Activated B cell treated with CpG ODN at 0.5 μM for 24 hours (primary cell): Measurements from ENCODE around the gene LZTR1. TPM values are rescaled to one million over a fixed set of nuclear protein-coding genes. Genes with fewer than 3 reads are reported as not detected.

Experiments used
- ATAC-seq: fragments of 200-7000 bp; cut with Tn5 transposase; one replicate; pipeline ENCODE4 v1.10.0; 2021; ENCODE audit warnings: low read depth, mild to moderate bottlenecking, moderate library complexity
- CTCF ChIA-PET: fragments of 350-600 bp; sonication (Branson Sonifier 250); formaldehyde crosslinking; loops from one replicate; lab custom pipeline; 2021; ENCODE audit warnings: antibody characterized with exemption; lab: Charles Lee
- POLR2A ChIA-PET: fragments of 350-600 bp; sonication (Branson Sonifier 250); formaldehyde crosslinking; loops from one replicate; lab custom pipeline; 2021; ENCODE audit warnings: antibody characterized with exemption; lab: Charles Lee
- DNase-seq: peaks from one replicate; pipeline ENCODE4 v3.0.0; 2022
- H3K27ac Mint-ChIP-seq: one replicate; pipeline ENCODE4 v1.8.0; 2020; ENCODE audit warnings: mixed read lengths
- H3K27me3 Mint-ChIP-seq: one replicate; pipeline ENCODE4 v1.8.0; 2021; ENCODE audit warnings: mixed read lengths
- H3K36me3 Mint-ChIP-seq: one replicate; pipeline ENCODE4 v1.8.0; 2021; ENCODE audit warnings: low read depth, mixed read lengths
- H3K4me1 Mint-ChIP-seq: one replicate; pipeline ENCODE4 v1.8.0; 2021; ENCODE audit warnings: mixed read lengths
- H3K4me3 Mint-ChIP-seq: one replicate; pipeline ENCODE4 v1.8.0; 2020; ENCODE audit warnings: mild to moderate bottlenecking, mixed read lengths
- H3K9me3 Mint-ChIP-seq: one replicate; pipeline ENCODE4 v1.8.0; 2020; ENCODE audit warnings: mixed read lengths
- CTCF ChIP-seq: fragments of 200-600 bp; IDR thresholded peaks from one replicate; pipeline ENCODE4 v1.8.0; 2022; ENCODE audit warnings: antibody characterized with exemption, mild to moderate bottlenecking
- intact Hi-C: fragments of 100-400 bp; cut with micrococcal nuclease; formaldehyde crosslinking; loops from one replicate; pipeline ENCODE4 v1.15.1; 2024
- total RNA-seq: library from RNA; stranded (reverse); gene quantifications from 2 replicates; pipeline ENCODE4 v1.2.3, GENCODE V29; 2022

Gene LZTR1
- total RNA-seq, 1 donor from 2014 or later = 89.3 TPM

DNA sequence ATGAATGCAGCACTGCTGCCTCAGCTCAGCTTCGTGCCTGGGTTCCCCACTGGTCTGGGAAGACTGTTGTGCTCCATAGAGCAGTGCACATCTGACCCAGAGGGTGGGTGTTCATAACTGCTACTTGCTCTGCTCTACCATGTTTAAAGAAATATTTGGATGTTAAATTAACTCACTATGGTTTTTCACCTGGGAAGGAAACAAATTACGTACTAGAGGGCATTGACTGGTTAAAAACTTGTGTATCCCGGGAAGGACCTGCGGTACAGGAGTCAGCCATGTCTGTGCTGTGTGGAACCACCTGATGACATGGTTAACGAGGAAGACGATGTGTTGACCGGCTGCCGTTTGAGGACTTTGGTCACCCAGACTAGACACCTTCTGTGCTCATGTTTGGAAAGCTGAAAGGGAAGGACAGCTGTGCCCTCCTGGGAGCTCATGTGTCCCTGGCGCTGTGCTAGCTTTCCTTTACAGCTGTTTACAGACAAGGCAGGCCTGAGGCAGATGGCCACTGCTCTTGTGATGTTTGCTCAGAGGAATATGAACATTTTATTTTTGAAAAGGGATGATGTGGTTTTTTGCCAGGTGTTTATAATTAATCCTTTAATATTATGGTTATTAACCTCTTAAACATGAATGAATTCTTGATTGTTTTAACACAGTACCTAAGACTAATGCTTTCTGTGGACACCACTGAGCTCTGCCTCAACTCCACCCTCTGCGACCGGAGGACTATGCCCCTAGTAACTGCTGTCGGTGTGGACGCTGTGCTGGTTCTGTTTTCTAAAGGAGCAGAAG lies 29.4 kb upstream of the LZTR1 start:
- no peak for ATAC-seq
- no peak for DNase-seq
- intact Hi-C loops = loop anchor here (10.0 kb wide), 1 partner anchor 68 kb away; no protein-coding TSS in a partner anchor
- no peaks in the 10 kb centered on the region for H3K9me3 Mint-ChIP-seq
- H3K4me1 Mint-ChIP-seq = peaks cover 5% of the 10 kb centered on the region
- H3K27ac Mint-ChIP-seq = no peak overlapping the region
- no peaks in the 10 kb centered on the region for H3K27me3 Mint-ChIP-seq
- no peak for TF ChIP-seq CTCF
- CTCF ChIA-PET = no interaction called here
- H3K36me3 Mint-ChIP-seq = peaks cover 61% of the 10 kb centered on the region
- H3K4me3 Mint-ChIP-seq = no peak overlapping the region
- POLR2A ChIA-PET = no interaction called here

DNA sequence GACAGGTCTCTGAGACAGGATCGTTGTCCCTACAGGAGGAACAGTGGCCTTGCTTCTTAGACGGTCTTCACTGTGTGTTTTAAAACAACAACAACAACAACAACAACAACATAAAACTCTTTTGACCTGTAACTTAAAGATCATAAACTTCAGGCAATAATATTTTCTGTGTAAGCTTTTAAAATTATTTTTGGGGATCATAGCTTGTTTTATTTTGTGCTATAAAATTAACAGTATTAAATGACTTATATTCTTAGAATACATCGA lies 28.8 kb upstream of the LZTR1 start:
- intact Hi-C loops = loop anchor here (10.0 kb wide), 1 partner anchor 68 kb away; no protein-coding TSS in a partner anchor
- ChIA-PET POLR2A (no interaction called here), CTCF (no interaction called here)
- H3K4me1 Mint-ChIP-seq = peaks cover 10% of the 10 kb centered on the region
- H3K27me3 Mint-ChIP-seq = no peaks in the 10 kb centered on the region
- TF ChIP-seq CTCF = no peak
- H3K9me3 Mint-ChIP-seq = no peaks in the 10 kb centered on the region
- peaks cover 56% of the 10 kb centered on the region for H3K36me3 Mint-ChIP-seq
- ATAC-seq (no peak), DNase-seq (no peak)
- H3K4me3 Mint-ChIP-seq = no peak overlapping the region
- H3K27ac Mint-ChIP-seq = no peak overlapping the region

DNA sequence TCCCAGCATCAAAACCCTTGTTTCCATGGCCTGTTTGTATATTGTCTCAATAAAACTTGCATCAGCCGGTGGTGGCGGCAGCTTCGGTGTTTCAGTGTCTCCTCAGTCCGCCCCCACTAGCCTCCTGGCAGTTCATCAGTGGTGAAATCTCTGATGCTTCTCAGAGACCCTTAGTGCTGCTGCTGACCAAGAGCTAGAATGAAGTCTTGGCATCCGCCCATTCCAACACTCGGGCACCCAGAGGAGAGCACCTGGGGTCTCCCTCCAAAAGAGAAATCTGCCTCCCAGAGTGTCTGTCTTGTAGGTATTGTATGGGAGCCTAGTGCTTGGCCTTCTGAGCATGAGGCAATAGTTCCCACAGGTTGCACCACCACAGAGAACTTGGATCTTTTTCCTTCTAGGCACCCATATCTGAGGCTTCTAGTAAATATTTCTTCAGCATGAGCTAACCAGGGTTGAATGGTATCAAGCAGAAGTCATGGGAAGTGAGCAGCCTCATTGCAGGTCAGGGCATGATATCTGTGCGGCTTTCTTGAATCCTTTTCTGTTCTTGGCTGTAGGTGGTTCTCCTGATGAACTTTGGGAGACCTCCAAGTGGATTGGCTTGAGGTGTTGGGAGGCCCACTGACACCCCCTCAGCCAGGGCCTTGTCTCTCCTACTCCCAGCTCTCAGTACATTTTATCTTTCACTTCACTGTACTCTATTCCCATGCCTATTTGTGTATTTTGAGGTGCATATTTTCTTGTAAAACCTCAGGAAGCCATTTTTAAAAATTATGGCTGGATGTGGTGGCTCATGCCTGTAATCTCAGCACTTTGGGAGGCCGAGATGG lies 28.2 kb upstream of the LZTR1 start:
- no peak overlapping the region for H3K4me3 Mint-ChIP-seq
- POLR2A ChIA-PET = no interaction called here

GRCh38 chr22:20955548-20955947 lies 26.5 kb upstream of the LZTR1 start:
- ATAC-seq (no peak), DNase-seq (no peak)
- no peak overlapping the region for H3K4me3 Mint-ChIP-seq
- intact Hi-C loops = loop anchor here (5.0 to 10.0 kb wide), 2 partner anchors 38 to 71 kb away; partner anchors contain the start of gene CRKL
- peaks cover 37% of the 10 kb centered on the region for H3K36me3 Mint-ChIP-seq
- H3K27me3 Mint-ChIP-seq = peaks cover 4% of the 10 kb centered on the region
- POLR2A ChIA-PET = interaction anchor here (0.7 kb wide), 1 partner anchor 47 kb away, joined by 3 read pairs; no protein-coding TSS in a partner anchor
- H3K27ac Mint-ChIP-seq = no peak overlapping the region
- no peak for TF ChIP-seq CTCF
- peaks cover 12% of the 10 kb centered on the region for H3K4me1 Mint-ChIP-seq
- H3K9me3 Mint-ChIP-seq = no peaks in the 10 kb centered on the region
- CTCF ChIA-PET = interaction anchor here (0.5 kb wide), 1 partner anchor 39 kb away, joined by 3 read pairs; no protein-coding TSS in a partner anchor

More for the DNA sequence above, 28.2 kb upstream of the LZTR1 start:
- Mint-ChIP-seq H3K4me1 (peaks cover 12% of the 10 kb centered on the region), H3K27ac (no peak overlapping the region), H3K36me3 (peaks cover 54% of the 10 kb centered on the region), H3K9me3 (no peaks in the 10 kb centered on the region), H3K27me3 (no peaks in the 10 kb centered on the region)
- no peak for DNase-seq
- ATAC-seq = no peak
- TF ChIP-seq CTCF = no peak
- intact Hi-C loops = loop anchor here (10.0 kb wide), 1 partner anchor 69 kb away; no protein-coding TSS in a partner anchor
- CTCF ChIA-PET = no interaction called here
